Mesodermal cell (in vitro differentiated cells): ENCODE measurements around the gene MX2.
"Not testable (repeated sequence)": the region's sequence is repeated elsewhere in the genome, so short reads cannot be mapped to it uniquely, and the experiment has no call there.

Experiments used
- H3K27ac ChIP-seq: 2 replicates; pipeline ENCODE4 v1.7.0; 2013; ENCODE audit warnings: mild to moderate bottlenecking, low read depth, low read length, moderate library complexity; ENCODE audit not compliant: severe bottlenecking
- H3K36me3 ChIP-seq: 2 replicates; pipeline ENCODE4 v1.7.1; 2013; ENCODE audit warnings: mild to moderate bottlenecking, low read length, moderate library complexity; ENCODE audit not compliant: control insufficient read depth, insufficient read depth
- H3K4me1 ChIP-seq: one replicate; pipeline ENCODE4 v1.7.1; 2013; ENCODE audit warnings: mild to moderate bottlenecking, low read length; ENCODE audit not compliant: insufficient read depth, control insufficient read depth, poor library complexity, severe bottlenecking
- H3K4me3 ChIP-seq: 2 replicates; pipeline ENCODE4 v1.7.0; 2013; ENCODE audit warnings: low read length, control low read depth, mild to moderate bottlenecking; ENCODE audit not compliant: insufficient read depth, poor library complexity, severe bottlenecking; ENCODE audit errors: extremely low read depth
- H3K9me3 ChIP-seq: 2 replicates; pipeline ENCODE4 v1.7.1; 2013; ENCODE audit warnings: mild to moderate bottlenecking, low read length, moderate library complexity; ENCODE audit not compliant: control insufficient read depth
- WGBS, 2 experiments: methylation state at CpG; one replicate each; pipeline ENCODE4 v1.1.5; 2013; ENCODE audit warnings: missing lambda C conversion rate in 2 of 2; ENCODE audit not compliant: insufficient coverage in 2 of 2; 5-methylcytosine and 5-hydroxymethylcytosine counted together

Gene MX2

GRCh38 chr21:41358193-41359166 is 3.3 kb upstream of the MX2 start:
- H3K27ac ChIP-seq: no peak overlapping the region
- no peaks in the 10 kb centered on the region for H3K9me3 ChIP-seq
- 93 to 94% methylated on average over 8 of the region's 9 CpGs for WGBS, 2 experiments
- no peaks in the 10 kb centered on the region for H3K4me1 ChIP-seq
- H3K4me3 ChIP-seq: no peak overlapping the region
- H3K36me3 ChIP-seq: no peaks in the 10 kb centered on the region

- no peaks in the 10 kb centered on the region for H3K4me1 ChIP-seq
- H3K9me3 ChIP-seq: no peaks in the 10 kb centered on the region
- no peak overlapping the region for H3K4me3 ChIP-seq
- no peaks in the 10 kb centered on the region for H3K36me3 ChIP-seq
- H3K27ac ChIP-seq: no peak overlapping the region
- 75 to 80% methylated on average over 9 to 12 of the region's 12 CpGs for WGBS, 2 experiments
Observed at GRCh38 chr21:41359286-41359685, 2.5 kb upstream of the MX2 start.

- H3K27ac ChIP-seq, H3K9me3 ChIP-seq, H3K36me3 ChIP-seq, H3K4me3 ChIP-seq, H3K4me1 ChIP-seq: not testable (repeated sequence)
- 75 to 88% methylated on average over 3 to 4 of the region's 4 CpGs for WGBS, 2 experiments
Observed at GRCh38 chr21:41359754-41360071, 2.1 kb upstream of the MX2 start.

DNA sequence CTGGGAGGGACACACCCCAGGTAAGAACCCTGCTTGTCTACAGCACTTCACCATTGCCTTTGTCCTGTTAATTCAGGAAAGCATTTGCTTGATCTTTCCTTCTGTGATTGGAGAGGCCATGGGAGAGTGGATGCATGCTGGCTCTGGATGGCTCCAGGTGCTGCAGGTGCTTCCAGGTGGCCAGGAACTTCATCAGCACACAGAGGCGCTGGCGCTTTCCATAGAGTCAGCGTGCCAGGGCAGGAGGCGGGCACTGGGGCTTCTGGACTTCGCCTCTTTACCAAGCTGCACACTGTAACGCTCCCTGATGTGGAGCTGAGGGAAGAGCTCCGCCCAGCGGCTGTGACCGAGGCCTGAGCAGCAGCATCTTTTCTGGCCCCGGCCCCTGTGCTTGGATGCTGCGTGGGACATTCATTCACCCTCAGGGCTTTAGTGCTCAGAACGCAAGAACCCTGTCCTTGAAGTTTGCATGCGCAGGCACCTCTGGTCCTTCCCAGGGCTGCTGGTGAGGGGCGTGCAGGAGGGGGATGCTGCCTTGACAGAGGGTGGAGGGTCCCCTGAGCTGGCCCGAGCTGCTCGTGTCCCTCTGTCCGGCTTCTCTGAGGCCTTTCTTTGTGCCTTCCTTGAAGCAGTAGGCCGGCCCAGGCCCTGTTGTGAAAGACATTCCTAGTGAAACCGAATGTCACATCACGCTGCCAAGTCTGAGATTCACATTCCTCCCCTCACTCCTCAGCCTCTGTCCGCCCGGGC is 1.6 kb upstream of the MX2 start:
- Histone ChIP-seq H3K9me3 (no peaks in the 10 kb centered on the region), H3K27ac (no peak overlapping the region), H3K4me1 (no peaks in the 10 kb centered on the region), H3K4me3 (no peak overlapping the region), H3K36me3 (no peaks in the 10 kb centered on the region)
- WGBS, 2 experiments: 72 to 86% methylated on average over 17 to 18 of the region's 22 CpGs

DNA sequence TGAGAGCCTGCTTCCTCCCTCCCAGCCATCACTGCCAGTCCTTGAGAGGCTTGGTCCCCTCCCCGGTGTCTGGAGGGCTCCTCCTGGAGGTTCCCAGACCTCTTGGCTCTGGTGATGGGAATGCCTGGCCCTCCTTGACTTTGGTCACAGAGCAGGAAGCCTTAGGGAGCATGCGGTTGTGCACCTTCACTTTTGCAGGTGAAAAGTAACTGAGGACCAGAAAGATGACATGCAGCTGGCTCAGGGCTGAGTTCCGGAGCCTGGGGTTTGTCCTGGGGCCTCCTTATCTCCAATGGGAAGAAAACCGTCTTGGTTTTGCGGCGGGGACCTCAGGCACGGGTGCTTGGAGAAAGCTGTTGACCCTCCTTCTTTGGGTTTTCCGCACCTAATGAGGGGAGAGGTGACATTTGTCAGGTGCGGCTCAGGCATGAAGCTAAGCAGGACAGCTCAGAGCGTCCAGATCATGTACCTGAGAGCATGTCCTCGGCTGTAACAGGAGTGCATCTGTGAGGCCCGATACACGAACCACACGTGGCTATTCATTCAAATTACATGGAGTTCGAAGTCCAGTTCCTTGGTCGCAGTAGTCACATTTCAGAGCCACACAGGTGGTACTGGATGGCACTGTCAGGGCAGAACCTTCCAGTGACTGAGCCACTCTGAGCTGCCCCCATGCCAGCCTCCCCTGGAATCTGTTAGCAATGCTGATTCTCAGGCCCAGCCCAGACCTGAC is 608 bp upstream of the MX2 start:
- no peak overlapping the region for H3K27ac ChIP-seq
- H3K4me3 ChIP-seq: no peak overlapping the region
- no peaks in the 10 kb centered on the region for H3K4me1 ChIP-seq
- H3K9me3 ChIP-seq: no peaks in the 10 kb centered on the region
- 87 to 89% methylated on average over 15 of the region's 16 CpGs for WGBS, 2 experiments
- no peaks in the 10 kb centered on the region for H3K36me3 ChIP-seq

DNA sequence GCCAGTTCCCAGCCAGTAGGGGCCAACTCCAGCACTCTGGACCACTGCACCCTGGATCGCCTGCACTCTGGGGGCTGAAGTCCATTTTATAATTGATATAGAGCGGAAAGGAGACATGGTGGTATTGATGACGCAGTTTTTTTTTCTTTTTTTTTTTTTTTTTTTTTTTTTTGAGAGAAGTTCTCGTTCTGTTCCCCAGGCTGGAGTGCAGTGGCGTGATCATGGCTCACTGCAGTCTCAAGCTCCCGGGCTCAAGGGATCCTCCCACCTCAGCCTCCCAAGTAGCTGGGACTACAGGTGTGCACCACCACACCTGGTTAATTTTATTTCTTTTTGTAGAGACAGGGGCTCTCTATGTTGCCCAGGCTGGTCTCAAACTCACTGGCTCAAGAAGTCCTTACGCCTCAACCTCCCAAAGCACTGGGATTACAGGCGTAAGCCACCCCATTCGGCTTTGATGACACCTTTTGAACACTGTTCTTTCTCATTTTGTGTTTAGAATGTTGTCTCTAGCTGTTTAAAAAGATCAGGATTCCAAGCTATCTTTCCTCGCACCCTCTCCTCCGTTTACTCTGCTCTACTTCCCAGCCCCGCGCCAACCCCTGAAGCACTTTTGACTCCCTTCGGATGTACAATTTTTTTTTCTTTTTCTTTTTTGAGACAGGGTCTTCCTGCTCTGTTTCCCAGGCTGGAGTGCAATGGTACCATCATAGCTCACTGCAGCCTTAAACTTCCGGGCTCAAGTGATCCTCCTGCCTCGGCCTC is 960 bp downstream of the MX2 start:
- H3K4me1 ChIP-seq: no peaks in the 10 kb centered on the region
- 92 to 93% methylated on average over 9 to 12 of the region's 16 CpGs for WGBS, 2 experiments
- no peak overlapping the region for H3K4me3 ChIP-seq
- no peaks in the 10 kb centered on the region for H3K36me3 ChIP-seq
- H3K27ac ChIP-seq: no peak overlapping the region
- no peaks in the 10 kb centered on the region for H3K9me3 ChIP-seq

DNA sequence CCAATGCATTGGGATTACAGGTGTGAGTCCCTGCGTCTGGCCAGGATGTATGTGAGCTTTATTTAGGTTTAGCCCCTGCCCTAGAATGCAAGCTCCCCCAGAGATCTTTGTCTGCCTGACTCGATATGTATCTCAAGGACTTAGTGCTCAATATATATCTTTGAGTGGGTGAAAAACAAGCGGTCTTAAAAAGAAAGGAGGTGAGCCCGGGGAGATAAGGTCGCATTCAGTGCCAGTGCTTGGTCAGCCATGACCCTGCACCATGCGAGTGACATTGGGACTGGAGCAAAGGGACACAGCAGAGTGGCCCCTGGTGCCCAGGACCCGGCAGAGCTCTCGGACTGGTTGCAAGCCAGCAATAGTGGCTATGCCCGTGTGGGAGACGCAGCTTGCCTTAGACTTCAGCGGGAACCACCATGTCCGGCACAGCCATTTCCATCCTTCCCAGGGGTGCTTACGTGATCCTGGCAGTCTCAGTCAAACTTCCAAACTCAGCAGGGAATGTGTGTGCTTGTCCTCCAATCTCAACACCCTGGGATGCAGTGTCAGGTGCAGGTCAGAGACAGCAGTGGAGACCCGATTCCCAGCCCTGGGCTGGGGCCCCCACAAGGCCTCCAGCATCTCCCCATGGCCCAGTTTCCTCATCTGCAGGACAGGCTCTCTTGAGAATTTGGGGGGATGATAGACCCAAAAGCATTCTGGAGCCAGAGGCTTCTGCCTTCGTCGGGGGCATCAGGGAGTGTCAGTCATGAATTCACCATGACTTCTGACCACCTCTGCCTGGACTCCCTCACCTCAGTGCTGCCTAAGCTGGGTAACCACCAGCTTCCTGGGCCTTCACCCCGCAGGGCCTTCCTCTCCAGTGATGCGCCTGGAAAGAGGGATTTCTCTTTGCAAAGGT is 1.8 kb downstream of the MX2 start:
- Histone ChIP-seq H3K27ac (no peak overlapping the region), H3K4me3 (no peak overlapping the region), H3K9me3 (no peaks in the 10 kb centered on the region), H3K4me1 (no peaks in the 10 kb centered on the region), H3K36me3 (no peaks in the 10 kb centered on the region)
- WGBS, 2 experiments: 82 to 84% methylated on average over 14 to 17 of the region's 18 CpGs

DNA sequence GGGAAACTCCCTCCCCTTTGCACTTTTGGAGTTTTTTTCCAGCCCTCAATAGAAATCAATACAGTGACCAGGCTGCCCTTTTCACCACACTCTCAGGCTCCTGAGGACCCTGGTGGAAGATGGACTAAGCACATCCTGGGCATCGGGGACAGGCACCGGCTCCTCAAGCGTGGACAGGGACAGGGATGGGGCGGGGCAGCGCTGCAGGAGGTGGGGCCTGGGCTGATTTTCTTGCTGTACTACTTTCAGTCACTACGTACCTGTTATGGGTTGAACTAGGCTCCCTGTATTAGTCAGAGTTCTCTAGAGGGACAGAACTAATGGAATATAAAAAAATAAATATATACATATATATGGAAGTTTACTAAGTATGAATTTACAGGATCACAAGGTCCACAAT is 2.5 kb downstream of the MX2 start:
- no peaks in the 10 kb centered on the region for H3K9me3 ChIP-seq
- no peak overlapping the region for H3K4me3 ChIP-seq
- no peaks in the 10 kb centered on the region for H3K36me3 ChIP-seq
- H3K27ac ChIP-seq: no peak overlapping the region
- H3K4me1 ChIP-seq: no peaks in the 10 kb centered on the region
- WGBS, 2 experiments: 85 to 87% methylated on average over 3 to 5 of the region's 6 CpGs

DNA sequence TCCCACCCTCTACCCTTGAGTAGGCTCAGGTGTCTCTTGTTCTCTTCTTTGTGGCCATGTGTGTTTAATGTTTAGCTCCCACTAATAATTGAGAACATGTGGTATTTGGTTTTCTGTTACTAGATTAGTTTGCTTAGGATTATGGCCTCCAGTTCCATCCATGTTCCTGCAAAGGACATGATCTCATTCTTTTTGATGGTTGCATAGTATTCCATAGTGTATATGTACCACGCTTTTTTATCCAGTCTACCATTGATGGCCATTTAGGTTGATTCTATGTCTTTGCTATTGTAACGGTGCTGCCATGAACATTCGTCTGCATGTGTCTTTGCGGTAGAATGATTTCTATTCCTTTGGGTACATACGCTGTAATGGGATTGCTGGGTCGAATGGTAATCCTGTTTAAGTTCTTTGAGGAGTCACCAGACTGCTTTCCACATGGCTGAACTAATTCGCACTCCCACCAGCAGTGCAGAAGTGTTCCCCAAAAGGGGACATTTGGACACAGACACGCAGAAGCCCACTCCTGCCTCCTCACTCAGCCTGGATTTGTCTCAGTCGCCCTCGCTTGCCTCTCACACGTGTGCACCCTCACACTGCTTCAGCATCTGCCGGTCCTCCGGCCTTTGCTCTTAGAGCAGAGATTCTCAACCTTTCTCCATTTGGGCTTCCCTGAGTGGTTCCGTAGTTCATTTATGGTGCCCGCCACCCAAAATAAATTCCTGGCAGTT is 3.7 kb downstream of the MX2 start:
- no peak overlapping the region for H3K27ac ChIP-seq
- H3K36me3 ChIP-seq: no peaks in the 10 kb centered on the region
- H3K9me3 ChIP-seq: no peaks in the 10 kb centered on the region
- no peak overlapping the region for H3K4me3 ChIP-seq
- H3K4me1 ChIP-seq: no peaks in the 10 kb centered on the region
- WGBS, 2 experiments: 93 to 96% methylated on average over 15 of the region's 15 CpGs
